D721Med (cell line): Measurements from ENCODE around the gene ARHGAP23.

Experiments used
- DNase-seq: peaks from one replicate; pipeline ENCODE4 v3.0.0; 2011; ENCODE audit warnings: low spot score; ENCODE audit not compliant: insufficient read length
- FAIRE-seq: peaks from 2 replicates; lab custom pipeline; 2011; peaks lifted over from hg19 to GRCh38; lab: Jason Lieb, UNC
- TF ChIP-seq, protein P1 (sequence below): IDR thresholded peaks from 2 replicates; pipeline ENCODE4 v1.5.1; 2012; ENCODE audit warnings: mild to moderate bottlenecking, control low read depth; ENCODE audit not compliant: insufficient read depth; ENCODE audit errors: missing control alignments

ARHGAP23 gene

DNA sequence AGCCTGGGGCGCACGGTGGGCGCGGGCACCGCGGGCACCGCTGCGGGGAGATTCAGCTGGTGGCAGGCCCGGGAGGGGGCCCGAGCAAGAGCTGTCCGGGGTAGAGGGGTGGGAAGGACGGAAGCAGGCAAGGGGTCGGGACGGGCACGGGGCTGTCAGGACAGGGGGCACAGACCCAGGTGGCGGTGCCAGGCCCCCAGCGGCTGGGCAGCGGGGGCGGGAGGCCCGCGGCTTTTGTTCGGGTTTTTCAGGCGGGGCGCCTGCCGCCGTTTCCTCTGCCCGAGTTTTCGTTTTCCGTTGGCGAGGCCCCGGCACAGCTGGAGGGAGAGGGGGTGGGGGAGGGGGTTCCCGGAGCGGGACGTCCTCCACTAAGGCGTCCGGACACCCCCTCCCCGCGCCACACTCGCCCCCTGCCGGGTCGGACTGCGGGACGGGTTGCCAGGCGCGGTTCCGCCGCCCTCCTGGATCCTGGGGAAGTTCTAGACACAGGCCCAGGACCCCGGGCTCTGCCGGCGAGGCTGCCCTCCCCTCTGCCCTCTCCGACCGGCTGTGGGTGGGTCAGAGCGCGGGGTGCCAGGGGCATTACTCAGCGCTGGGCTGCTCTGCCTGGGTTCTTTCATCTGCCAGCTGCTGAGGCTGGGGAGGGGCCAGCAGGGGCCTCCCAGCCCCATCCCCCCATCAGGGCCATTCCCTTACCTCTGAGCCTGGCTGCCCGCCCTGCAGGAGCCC, 543 bp downstream of the ARHGAP23 start:
- FAIRE-seq (no peak), DNase-seq (no peak)
- TF ChIP-seq, protein P1, sequence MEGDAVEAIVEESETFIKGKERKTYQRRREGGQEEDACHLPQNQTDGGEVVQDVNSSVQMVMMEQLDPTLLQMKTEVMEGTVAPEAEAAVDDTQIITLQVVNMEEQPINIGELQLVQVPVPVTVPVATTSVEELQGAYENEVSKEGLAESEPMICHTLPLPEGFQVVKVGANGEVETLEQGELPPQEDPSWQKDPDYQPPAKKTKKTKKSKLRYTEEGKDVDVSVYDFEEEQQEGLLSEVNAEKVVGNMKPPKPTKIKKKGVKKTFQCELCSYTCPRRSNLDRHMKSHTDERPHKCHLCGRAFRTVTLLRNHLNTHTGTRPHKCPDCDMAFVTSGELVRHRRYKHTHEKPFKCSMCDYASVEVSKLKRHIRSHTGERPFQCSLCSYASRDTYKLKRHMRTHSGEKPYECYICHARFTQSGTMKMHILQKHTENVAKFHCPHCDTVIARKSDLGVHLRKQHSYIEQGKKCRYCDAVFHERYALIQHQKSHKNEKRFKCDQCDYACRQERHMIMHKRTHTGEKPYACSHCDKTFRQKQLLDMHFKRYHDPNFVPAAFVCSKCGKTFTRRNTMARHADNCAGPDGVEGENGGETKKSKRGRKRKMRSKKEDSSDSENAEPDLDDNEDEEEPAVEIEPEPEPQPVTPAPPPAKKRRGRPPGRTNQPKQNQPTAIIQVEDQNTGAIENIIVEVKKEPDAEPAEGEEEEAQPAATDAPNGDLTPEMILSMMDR = no peak

DNA sequence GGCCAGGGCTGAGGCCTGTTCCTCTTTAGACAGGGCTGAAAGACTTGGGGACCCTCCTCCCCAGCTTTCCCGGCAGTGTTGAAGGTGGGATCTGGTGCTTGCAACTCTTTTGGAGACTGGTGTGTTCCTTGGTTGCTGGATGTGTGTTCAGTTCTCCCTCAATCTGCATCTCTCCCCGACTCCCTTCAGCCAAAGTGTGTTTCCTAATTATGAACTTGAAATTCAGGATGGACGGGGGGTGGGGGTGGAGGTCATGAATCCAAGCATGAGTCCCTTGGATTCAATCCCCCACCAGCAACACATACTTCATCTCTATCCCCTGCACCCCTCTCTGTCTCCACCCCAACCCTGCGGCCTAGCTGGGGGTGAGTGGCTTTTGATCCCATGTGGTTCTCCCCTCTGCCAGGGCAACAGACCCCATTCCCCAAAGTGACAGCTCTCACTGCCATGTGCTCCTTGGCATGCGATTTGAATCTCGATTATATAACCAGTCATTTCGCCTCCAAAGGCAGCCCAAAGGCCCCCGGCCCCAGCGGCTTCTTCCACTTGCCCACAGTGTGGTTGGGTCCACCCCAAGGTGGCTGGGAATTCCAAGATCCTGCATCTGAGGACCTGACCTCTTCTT, 1.3 kb downstream of the ARHGAP23 start:
- no peak for DNase-seq
- TF ChIP-seq, protein P1 = no peak
- no peak for FAIRE-seq

DNA sequence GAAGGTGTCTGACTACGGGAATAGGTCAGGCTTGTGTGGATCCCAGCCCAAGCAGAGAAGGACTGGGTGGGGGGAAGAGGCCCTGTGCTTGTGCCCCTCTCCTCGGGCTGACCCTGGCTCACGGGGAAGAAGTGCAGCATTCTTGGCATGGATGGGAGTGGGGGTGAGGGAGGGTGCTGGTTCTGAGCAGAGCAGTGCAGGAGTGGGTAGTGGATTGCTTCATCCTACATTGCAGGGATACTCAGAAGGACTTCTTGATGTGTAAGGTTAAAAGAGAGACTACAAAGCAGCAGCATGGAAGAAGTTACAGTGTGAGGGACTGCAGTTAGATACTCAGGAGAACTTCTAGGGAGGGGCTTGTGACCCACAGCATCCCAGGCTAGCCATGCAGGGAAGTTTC, 2.1 kb downstream of the ARHGAP23 start:
- FAIRE-seq (no peak), DNase-seq (no peak)
- TF ChIP-seq, protein P1 = no peak

DNA sequence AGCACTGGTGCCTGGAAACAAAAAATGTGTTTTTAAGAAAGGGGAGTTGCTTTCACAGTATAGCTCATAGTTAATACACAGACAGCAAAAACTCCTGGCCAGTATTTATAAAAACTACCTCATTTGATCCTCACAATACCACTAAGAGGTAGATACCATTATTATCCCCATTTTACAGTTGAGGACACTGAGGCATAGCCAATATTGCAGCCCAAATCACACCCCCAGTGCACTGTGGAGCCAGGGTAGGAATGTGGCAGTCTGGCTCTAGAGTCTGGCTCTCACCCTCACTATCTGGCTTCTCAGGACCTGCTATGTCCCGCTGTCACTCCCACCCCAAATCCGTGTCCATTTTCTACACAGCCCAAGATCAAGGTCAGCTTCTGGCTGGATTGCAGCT, 2.6 kb downstream of the ARHGAP23 start:
- no peak for FAIRE-seq
- DNase-seq = no peak
- TF ChIP-seq, protein P1 = no peak

DNA sequence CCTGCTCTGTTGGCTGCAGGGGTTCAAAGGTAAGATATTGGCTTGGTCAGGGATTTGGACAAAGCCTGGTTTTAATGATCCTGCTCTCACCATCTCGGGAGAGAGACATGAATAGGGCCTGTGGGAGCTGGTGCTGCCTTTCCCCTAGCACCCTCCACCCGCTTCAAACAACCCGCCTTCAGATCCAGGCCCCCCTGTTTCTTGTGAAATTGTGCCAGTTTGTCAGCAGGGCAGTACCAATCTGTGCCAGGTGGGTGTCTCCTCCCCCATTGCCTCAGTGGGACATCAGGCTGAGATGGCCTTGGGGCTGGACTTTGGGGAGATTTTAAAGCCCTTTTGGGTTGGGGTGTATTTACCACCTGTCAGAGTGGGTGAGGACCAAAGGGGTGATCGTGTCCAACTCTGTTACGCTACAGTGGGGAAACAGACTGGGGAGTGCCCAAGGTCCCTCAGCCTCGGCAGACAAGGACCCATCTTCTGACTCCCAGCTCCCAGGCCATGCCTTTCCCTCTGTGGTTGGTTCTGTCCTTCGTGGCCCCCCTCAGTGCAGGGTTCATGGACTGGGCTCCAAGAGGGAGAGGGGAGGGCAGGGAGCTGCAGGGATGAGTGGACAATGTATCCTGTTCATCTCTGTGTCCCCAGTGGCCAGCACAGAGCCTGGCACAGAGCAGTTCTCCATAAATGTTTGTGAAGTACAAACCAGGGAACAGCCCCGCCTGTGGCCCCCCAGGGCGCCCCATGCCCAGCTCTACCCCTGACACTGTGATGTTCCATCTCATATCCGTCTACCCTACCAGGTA, 3.3 kb downstream of the ARHGAP23 start:
- DNase-seq (no peak), FAIRE-seq (no peak)
- TF ChIP-seq, protein P1 = no peak

DNA sequence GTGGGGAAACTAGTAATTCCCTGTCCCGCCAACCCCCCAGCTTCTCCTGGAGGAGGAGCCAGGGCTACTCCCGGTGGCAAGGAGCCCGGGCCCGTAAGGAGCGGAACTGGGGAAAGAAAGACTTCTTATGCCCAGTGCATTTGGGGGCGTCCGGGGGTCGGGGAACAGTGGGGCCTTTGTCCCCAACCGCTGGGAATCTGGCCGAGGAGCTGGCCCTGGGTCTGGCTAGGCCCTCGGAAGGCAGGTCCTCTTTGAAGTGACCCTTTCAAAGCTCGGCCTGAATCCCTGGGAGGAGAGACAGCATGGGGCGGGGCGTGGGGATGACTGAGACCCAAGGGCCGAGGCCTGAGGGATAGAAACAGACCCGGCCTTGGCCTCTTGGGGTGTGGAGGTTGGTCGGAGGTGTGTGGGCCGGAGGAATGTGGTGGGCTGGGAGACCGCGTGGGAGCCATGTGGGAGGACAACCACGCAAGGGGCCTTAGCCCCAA, 6.0 kb downstream of the ARHGAP23 start:
- DNase-seq (no peak), FAIRE-seq (no peak)
- TF ChIP-seq, protein P1 = no peak
